Smooth muscle cell (in vitro differentiated cells): Measurements from ENCODE around the gene HELLS. TPM values are rescaled to one million over a fixed set of nuclear protein-coding genes. Genes with fewer than 3 reads are reported as not detected.
"Not testable (repeated sequence)": the region's sequence is repeated elsewhere in the genome, so short reads cannot be mapped to it uniquely, and the experiment has no call there.

Experiments used
- DNase-seq: peaks from one replicate; lab custom pipeline; 2025; ENCODE audit not compliant: unreplicated experiment; lab: John Stamatoyannopoulos, UW
- H2AFZ ChIP-seq: fragments of 200-600 bp; sonication (generic); 2 replicates; pipeline ENCODE4 v1.6.0; 2016; ENCODE audit warnings: antibody characterized with exemption, low read depth, mild to moderate bottlenecking
- H3F3A ChIP-seq: fragments of 200-600 bp; sonication (generic); 2 replicates; pipeline ENCODE4 v1.6.0; 2017; ENCODE audit warnings: antibody characterized with exemption, low read depth
- H3K27ac ChIP-seq: fragments of 200-600 bp; sonication (generic); 2 replicates; pipeline ENCODE4 v1.5.1; 2016; ENCODE audit warnings: low read depth, mild to moderate bottlenecking
- H3K27me3 ChIP-seq: fragments of 200-600 bp; sonication (generic); 2 replicates; pipeline ENCODE4 v1.6.1; 2016; ENCODE audit warnings: low read depth, mild to moderate bottlenecking
- H3K36me3 ChIP-seq: fragments of 200-600 bp; sonication (generic); 2 replicates; pipeline ENCODE4 v1.5.1; 2016; ENCODE audit warnings: low read depth
- H3K4me1 ChIP-seq: fragments of 200-600 bp; sonication (generic); 2 replicates; pipeline ENCODE4 v1.5.1; 2016; ENCODE audit warnings: low read depth
- H3K4me2 ChIP-seq: fragments of 200-600 bp; sonication (generic); 2 replicates; pipeline ENCODE4 v1.6.0; 2016; ENCODE audit warnings: mild to moderate bottlenecking
- H3K4me3 ChIP-seq: fragments of 200-600 bp; sonication (generic); 2 replicates; pipeline ENCODE4 v1.5.1; 2016; ENCODE audit warnings: mild to moderate bottlenecking
- H3K79me2 ChIP-seq: fragments of 200-600 bp; sonication (generic); 2 replicates; pipeline ENCODE4 v1.6.0; 2016; ENCODE audit warnings: low read depth, mild to moderate bottlenecking
- H3K9ac ChIP-seq: fragments of 200-600 bp; sonication (generic); 2 replicates; pipeline ENCODE4 v1.6.0; 2016; ENCODE audit warnings: low read depth
- H3K9me3 ChIP-seq: fragments of 200-600 bp; sonication (generic); replicated peaks from 2 replicates; pipeline ENCODE4 v1.5.1; 2016; ENCODE audit warnings: low read depth
- H4K20me1 ChIP-seq: fragments of 200-600 bp; sonication (generic); 2 replicates; pipeline ENCODE4 v1.6.0; 2016; ENCODE audit warnings: low read depth
- WGBS: methylation state at CpG from one replicate; pipeline ENCODE4 v1.1.7; 2016; ENCODE audit warnings: low lambda C conversion rate; 5-methylcytosine and 5-hydroxymethylcytosine counted together
- polyA plus RNA-seq: library from polyadenylated mRNA; unstranded; fragments of >200 nt; fragmentation: Nextera tagmentation; extraction: Ambion mirVana; gene quantifications from 2 replicates; pipeline ENCODE4 v1.2.1, GENCODE V29; 2016
- total RNA-seq: library from RNA; depleted of rRNA; stranded (reverse); fragments of >200 nt; gene quantifications from 2 replicates; pipeline ENCODE4 v1.2.3, GENCODE V29; 2014
- TF ChIP-seq, protein P1 (sequence below): fragments of 200-600 bp; sonication (generic); IDR thresholded peaks from 2 replicates; pipeline ENCODE4 v1.5.1; 2017; ENCODE audit warnings: borderline replicate concordance, mild to moderate bottlenecking, antibody characterized with exemption; ENCODE audit not compliant: insufficient read depth, poor library complexity, severe bottlenecking

The HELLS gene
- total and polyA plus RNA-seq, 2 experiments from 2014 or later = 10.5 to 55.5 TPM

DNA sequence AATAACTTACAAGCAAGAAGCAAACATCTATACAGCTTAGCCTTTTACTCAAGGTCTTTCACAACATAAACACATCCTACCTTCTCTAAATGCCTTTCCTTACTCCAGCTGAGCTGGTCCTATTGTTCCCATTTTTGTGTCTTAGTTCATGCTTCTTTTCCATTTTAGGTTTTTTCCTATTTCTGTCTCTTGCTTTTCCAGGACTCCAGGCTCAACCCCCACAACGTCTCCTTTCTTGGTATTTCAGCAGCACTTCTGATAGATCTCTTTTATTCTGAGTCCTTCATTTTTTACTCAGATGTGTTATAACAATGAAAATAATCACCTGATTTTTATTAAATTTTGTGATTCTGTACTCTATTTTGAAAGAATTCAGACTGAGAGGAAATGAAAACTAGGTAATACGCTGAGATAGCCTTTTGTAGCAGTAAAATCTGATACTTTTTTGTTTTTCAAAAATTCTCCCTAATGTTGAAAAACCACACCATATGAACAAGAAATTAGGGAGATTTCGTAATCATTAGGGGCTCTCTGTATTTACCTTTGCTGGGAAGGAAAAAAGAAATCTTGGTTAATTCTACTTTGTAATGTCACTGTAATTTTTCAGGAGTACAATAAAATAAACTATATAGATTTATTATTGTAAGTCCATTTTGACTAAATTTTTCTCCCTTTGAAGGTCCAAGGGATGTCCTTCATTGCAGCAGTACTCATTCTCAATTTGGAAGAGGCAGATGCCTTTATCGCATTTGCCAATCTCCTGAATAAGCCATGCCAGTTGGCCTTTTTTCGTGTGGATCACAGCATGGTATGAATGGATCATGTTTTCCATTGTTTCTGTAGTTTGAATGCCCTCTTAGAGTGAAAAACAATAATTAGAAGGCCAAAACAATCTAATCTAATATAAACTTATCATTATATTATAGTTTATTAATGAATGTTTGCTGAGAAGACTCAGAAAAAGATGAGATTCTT lies 24.0 kb upstream of the HELLS start:
- Histone ChIP-seq H3F3A (no peaks in the 10 kb centered on the region), H3K9ac (no peak overlapping the region), H3K4me3 (no peak overlapping the region), H3K4me2 (no peak overlapping the region), H3K4me1 (no peaks in the 10 kb centered on the region), H4K20me1 (no peaks in the 10 kb centered on the region), H3K36me3 (no peaks in the 10 kb centered on the region), H2AFZ (no peak overlapping the region), H3K27me3 (no peaks in the 10 kb centered on the region), H3K9me3 (no peaks in the 10 kb centered on the region), H3K79me2 (no peaks in the 10 kb centered on the region), H3K27ac (no peak overlapping the region)
- no peak for DNase-seq
- 92% methylated on average over 5 of the region's 5 CpGs for WGBS
- TF ChIP-seq, protein P1, sequence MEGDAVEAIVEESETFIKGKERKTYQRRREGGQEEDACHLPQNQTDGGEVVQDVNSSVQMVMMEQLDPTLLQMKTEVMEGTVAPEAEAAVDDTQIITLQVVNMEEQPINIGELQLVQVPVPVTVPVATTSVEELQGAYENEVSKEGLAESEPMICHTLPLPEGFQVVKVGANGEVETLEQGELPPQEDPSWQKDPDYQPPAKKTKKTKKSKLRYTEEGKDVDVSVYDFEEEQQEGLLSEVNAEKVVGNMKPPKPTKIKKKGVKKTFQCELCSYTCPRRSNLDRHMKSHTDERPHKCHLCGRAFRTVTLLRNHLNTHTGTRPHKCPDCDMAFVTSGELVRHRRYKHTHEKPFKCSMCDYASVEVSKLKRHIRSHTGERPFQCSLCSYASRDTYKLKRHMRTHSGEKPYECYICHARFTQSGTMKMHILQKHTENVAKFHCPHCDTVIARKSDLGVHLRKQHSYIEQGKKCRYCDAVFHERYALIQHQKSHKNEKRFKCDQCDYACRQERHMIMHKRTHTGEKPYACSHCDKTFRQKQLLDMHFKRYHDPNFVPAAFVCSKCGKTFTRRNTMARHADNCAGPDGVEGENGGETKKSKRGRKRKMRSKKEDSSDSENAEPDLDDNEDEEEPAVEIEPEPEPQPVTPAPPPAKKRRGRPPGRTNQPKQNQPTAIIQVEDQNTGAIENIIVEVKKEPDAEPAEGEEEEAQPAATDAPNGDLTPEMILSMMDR = no peak

DNA sequence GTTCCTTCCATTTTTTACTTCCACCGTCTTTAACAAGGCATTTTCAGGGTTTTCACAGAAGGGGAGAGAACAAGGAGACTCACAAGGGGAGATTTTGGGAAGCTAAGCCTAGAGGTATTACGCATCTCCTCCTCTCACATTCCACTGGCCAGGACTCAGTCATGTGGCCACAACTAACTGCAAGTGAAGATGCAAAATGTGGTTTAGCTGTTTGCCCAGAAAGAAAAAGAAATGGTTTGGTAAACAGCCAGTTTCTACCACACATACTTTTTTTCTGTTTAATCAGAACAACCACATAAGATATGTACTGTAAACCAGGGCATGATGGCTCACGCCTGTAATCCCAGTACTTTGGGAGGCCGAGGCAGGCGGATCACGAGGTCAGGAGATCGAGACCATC lies 21.4 kb upstream of the HELLS start:
- 88% methylated on average over 7 of the region's 7 CpGs for WGBS
- Histone ChIP-seq H3F3A (no peaks in the 10 kb centered on the region), H3K9ac (no peak overlapping the region), H2AFZ (no peak overlapping the region), H3K4me3 (no peak overlapping the region), H3K27ac (no peak overlapping the region), H4K20me1 (no peaks in the 10 kb centered on the region), H3K79me2 (no peaks in the 10 kb centered on the region), H3K36me3 (no peaks in the 10 kb centered on the region), H3K9me3 (no peaks in the 10 kb centered on the region), H3K27me3 (no peaks in the 10 kb centered on the region), H3K4me1 (no peaks in the 10 kb centered on the region), H3K4me2 (no peak overlapping the region)
- DNase-seq = no peak
- TF ChIP-seq, protein P1 = no peak

DNA sequence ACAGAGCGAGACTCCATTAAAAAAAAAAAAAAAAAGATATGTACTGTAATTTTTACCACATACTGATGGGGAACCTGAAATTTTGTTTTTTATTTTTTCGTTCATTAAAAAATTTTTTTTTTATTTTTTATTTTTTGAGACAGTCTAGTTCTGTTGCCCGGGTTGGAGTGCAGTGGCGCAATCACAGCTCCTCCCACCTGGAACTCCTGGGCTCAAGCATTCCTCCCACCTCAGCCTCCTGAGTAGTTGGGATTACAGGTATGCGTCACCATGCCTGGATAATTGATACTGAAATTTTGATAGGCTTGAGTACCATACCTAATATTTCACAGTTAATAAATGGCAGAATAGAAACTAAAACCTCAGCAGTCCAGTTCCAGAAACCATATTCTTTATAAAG lies 20.9 kb upstream of the HELLS start:
- H3K4me3 ChIP-seq = no peak overlapping the region
- H3K9me3 ChIP-seq = no peaks in the 10 kb centered on the region
- no peak overlapping the region for H3K9ac ChIP-seq
- H3K79me2 ChIP-seq = no peaks in the 10 kb centered on the region
- no peaks in the 10 kb centered on the region for H3F3A ChIP-seq
- TF ChIP-seq, protein P1 = no peak
- H3K27ac ChIP-seq = no peak overlapping the region
- H3K4me2 ChIP-seq = no peak overlapping the region
- H3K4me1 ChIP-seq = no peaks in the 10 kb centered on the region
- H3K27me3 ChIP-seq = no peaks in the 10 kb centered on the region
- H3K36me3 ChIP-seq = no peaks in the 10 kb centered on the region
- no peak for DNase-seq
- 96% methylated on average over 5 of the region's 5 CpGs for WGBS
- H2AFZ ChIP-seq = no peak overlapping the region
- H4K20me1 ChIP-seq = no peaks in the 10 kb centered on the region

DNA sequence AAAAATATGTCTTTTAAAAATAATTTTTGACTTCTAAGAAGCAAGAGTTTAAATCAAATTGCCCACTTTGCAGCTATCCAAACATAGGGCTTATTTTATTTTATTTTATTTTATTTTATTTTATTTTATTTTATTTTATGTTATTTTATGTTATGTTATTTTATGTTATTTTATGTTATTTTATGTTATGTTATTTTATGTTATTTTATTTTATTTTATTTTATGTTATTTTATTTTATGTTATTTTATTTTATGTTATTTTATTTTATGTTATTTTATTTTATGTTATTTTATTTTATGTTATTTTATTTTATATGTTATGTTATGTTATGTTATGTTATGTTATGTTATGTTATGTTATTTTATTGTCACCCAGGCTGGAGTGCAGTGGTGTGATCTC lies 14.0 kb upstream of the HELLS start:
- H4K20me1 ChIP-seq, H3K27ac ChIP-seq, H3K27me3 ChIP-seq, H3K36me3 ChIP-seq, DNase-seq, H3F3A ChIP-seq, H3K4me2 ChIP-seq, H3K9ac ChIP-seq, H2AFZ ChIP-seq, H3K4me3 ChIP-seq, H3K9me3 ChIP-seq, H3K79me2 ChIP-seq, H3K4me1 ChIP-seq: not testable (repeated sequence)
